NCI-H526 (cell line): ENCODE results near the gene CCDC190.
A peak's percentile ranks its signal among the peaks of the same experiment; 100 is the strongest.
"Not testable (repeated sequence)": the region's sequence is repeated elsewhere in the genome, so short reads cannot be mapped to it uniquely, and the experiment has no call there.

Experiments used
- DNase-seq, 2 experiments: peaks; one replicate each; lab custom pipeline; 2025; lab: John Stamatoyannopoulos, UW

The CCDC190 gene

DNA sequence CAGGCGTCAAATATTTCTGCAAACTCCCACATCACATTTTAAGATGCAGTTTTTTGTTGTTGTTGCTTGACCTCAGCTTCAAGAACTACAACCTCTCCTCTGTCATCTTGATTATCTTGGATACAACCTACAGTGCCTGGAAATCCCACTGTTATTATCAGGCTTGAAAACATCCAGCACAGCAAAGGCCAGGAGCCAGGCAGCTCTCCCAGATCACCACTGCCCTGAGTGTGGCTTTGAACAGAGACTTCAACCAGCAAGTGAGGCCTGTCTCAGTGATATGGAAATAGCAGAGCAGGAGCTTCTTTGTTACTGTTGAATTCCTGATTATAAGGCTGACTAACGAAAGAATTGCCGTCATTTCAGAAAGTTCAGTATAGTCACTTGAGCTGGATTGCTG lies 28.5 kb downstream of the CCDC190 start:
- no peak for DNase-seq

DNA sequence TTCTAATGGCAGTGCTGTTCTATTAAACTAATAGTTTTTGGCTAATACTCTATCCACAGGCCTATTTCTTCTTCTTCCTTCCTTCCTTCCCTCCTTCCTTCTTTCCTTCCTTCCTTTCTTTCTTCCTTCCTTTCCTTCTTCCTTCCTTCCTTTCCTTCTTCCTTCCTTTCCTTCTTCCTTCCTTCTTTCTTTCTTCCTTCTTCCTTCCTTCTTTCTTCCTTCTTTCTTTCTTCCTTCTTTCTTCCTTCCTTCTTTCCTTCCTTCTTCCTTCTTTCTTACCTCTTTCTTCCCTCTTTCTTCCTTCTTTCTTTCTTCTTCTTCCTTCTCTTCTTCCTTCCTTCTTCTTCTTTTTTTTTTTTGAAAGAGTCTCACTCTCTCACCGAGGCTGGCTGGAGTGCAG lies 31.7 kb downstream of the CCDC190 start:
- DNase-seq: no peak

DNA sequence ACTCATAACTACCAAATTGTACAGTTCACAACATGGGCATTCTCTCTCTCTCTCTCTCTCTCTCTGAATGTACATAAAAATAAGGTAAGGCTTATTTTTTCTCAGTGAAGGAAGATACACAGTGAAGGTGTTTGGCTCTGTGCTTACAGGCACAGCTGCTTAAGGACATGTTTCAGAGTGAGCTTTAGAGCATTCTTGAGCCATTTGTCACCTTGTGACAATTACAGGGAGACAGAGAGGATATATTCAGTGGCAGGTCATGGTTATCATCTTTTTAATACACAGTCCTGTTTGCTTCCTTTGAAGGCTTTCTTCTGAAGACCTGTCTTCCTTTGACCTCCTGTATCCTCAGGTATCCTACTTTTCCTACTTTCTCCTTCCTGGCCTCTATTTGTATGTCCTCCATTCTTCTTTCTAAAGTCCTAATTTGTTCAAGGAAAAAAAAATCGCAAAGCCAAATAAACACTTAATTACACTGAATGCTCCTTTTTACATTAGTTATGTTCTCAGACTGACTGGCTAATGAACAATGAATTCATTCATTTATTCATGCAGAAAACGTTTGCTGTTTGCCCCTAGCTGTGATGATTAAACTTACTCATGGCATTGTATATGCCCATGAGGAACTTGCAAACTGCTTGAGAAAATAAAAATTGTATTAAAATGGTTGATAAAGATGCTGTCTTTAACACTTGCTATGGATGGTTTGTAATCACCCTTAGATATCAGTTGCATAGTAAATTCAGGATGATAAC lies 37.0 kb downstream of the CCDC190 start:
- DNase-seq: peak; percentile 34 to 41

DNA sequence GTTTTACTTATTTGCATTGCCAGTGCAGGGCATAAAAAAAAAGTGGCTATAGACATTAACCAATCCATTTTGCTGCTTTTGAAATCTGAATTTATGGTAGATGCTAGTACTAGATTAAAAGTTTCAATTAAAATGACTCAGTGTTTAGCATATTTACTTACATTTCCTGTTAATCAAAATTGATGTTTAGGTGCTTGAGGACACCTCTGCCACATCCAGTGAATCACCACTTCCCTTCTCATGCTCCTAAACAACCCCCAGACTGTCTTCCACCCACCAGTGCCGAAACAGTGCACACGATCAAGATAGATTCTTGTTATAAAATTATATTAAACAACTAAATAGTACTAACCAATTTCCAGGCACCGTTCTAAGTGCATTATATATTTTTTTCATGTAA lies 37.7 kb downstream of the CCDC190 start:
- DNase-seq: no peak

DNA sequence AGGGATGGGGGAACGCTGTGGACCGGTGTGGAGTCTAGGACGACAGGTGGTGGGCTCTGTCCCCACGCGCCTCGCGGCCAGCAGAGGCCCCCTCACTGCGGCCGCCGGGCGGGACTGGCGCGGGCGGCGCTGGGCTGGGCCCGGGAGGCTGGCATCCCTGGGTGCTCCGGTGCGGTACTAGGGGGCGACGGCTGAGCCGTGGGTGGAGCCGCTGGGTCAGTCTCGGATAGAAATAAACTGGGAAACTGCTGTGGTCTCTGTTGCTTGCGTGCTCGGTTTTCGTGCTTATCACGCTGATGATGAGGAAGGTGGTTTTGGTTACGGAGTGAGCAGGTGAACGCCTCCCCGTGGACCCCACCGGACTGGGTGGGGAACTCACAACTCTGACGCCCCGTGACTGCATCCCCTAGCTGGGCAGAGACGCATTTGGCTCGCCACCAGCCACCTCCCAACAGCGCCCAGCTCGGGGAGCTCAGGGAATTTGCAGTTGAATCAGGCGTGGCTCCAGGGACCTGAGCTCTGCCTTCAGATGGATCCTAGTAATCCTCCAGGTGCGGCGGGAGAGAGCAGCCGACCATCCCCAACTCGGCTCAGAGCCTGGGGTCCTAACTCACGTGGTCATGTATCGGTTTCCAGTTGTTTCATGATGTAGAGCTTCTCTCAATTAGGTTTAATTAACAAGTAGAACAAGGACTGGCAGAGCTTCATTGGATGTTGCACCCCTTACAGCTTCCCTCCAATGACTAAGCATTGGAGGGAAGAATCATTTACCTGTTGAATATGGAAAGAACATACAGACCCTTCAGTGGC lies 38.4 kb downstream of the CCDC190 start:
- peak; percentile 98 to 99 for DNase-seq

DNA sequence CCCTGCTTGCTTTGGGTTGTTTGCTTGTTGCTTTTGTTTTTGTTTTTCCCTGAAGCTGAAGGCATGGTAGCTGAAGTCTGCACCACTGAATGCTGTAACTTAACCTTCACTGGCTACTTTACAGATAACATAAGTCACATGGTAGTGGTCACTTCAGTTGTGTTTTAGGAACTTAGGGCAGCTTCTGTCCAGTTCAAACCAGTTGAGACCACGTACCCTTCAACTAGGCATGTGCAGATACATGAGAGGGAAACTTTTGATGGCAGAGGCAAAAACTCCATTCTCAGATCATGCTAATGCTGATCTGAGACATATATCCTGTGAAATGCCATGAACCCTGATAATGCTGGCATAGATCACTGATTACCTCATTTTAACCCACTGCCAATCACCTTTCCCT lies 42.3 kb downstream of the CCDC190 start:
- DNase-seq: not testable (repeated sequence)

DNA sequence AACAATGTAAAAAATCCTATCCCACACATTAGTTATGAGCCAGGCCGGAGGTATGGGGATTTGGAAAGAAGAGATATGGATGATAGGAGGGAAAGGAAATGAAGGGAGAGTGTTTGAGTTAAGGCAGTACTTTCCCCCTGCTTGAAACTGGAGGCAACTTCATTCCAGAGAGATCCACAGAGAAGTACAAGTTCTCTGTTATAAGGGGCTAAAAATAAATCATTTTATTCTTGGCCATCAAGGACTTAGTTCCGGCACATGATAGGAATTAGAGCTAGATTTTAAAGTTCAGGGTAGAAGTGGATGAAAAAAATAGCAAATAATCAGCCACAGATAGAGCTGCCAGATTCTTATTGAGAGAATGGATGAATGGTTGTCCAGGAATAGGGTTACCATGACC lies 42.8 kb downstream of the CCDC190 start:
- not testable (repeated sequence) for DNase-seq

DNA sequence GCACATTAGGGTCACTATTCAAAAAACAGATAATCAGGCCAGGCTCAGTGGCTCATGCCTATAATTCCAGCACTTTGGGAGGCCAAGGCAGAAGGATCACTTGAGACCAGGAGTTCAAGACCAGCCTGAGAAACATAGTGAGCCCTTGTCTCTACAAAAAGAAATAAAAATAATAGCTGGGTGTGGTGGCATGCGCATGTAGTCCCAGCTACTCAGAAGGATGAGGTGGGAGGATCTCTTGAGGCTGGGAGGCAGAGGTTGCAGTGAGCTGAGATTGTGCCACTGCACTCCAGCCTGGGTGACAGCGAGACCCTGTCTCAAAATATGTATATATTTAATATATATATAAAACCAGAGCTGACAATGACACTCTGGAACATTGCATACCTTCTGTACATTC lies 48.6 kb downstream of the CCDC190 start:
- DNase-seq: not testable (repeated sequence)

DNA sequence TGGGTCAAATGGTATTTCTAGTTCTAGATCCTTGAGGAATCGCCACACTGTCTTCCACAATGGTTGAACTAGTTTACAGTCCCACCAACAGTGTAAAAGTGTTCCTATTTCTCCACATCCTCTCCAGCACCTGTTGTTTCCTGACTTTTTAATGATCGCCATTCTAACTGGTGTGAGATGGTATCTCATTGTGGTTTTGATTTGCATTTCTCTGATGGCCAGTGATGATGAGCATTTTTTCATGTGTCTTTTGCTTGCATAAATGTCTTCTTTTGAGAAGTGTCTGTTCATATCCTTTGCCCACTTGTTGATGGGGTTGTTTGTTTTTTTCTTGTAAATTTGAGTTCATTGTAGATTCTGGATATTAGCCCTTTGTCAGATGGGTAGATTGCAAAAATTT lies 53.5 kb downstream of the CCDC190 start:
- not testable (repeated sequence) for DNase-seq
